ENCODE measurements around the gene HOXC10. TPM values are rescaled to one million over a fixed set of nuclear protein-coding genes. Genes with fewer than 3 reads are reported as not detected.

The HOXC10 gene
- total RNA-seq, 1 experiment from 2014 or later, result 154 TPM

DNA sequence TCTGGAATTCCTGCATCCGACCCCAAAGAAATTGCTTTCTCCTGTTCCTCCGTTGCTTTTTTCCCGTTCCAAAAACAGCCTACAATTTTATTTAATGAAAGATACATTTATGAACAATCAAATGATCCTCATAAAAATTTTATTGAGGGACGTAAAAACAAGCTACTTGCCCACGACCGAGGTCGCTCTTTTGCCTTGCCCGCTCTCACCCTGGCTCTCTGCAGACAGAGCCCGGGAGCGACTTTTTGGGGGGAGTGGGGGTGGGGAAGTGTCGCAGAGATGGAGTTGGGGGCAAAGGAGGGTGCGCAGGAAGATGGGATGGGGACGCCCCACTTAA is 13.9 kb downstream of the HOXC10 start:
- intact Hi-C loops (cut with micrococcal nuclease; ENCODE audit: unreplicated experiment), result loop anchor here (10.0 kb wide), 1 partner anchor 614 kb away; the partner anchor contains the start of gene SP1
- Histone ChIP-seq H3K4me3 (ENCODE audit: low read depth in 2 of 2, low read length in 2 of 2) (peak overlapping the region; percentile 66 to 67), H3K36me3 (ENCODE audit: control insufficient read depth, insufficient read depth, low read length) (peaks cover 3% of the 10 kb centered on the region), H3K27me3 (ENCODE audit: control insufficient read depth, insufficient read depth, low read length) (no peaks in the 10 kb centered on the region), H3K9me3 (ENCODE audit: control insufficient read depth, insufficient read depth, low read depth, low read length) (no peaks in the 10 kb centered on the region), H3K4me1 (ENCODE audit: control insufficient read depth, insufficient read depth, low read length) (peaks cover 14% of the 10 kb centered on the region), H3K27ac (ENCODE audit: low read length) (peak overlapping the region; percentile 99)
- no peak for DNase-seq (ENCODE audit: low read depth, low spot score)
- CTCF ChIA-PET, result interaction anchor here (0.6 to 1.7 kb wide), 2 partner anchors 11 to 14 kb away, joined by 6 to 9 read pairs; partner anchors contain the start of gene HOXC10
- in situ Hi-C loops (cut with HindIII; ENCODE audit: low pct_unique_long_range_greater_than_20kb, low sequenced_read_pairs), result no loop called here
- BruUV-seq (replicated peaks), result no TSS peak
- no peak for ATAC-seq
- POLR2A ChIA-PET, result interaction anchor here (0.7 to 1.2 kb wide), 2 partner anchors 11 to 13 kb away, joined by 3 to 9 read pairs; no protein-coding TSS in a partner anchor
- TF ChIP-seq POLR2AphosphoS5 (IDR thresholded peaks at IDR 0.05; ENCODE audit: low read depth, low read length) (no peak), TCF7L2 (IDR thresholded peaks at IDR 0.05; ENCODE audit: low read depth, low read length) (peak; percentile 63; the same call in 1 of the 2 replicates), SIN3A (IDR thresholded peaks at IDR 0.05; ENCODE audit: borderline replicate concordance, insufficient read depth, low read depth, low read length) (no peak)
- TF ChIP-seq, protein P1, sequence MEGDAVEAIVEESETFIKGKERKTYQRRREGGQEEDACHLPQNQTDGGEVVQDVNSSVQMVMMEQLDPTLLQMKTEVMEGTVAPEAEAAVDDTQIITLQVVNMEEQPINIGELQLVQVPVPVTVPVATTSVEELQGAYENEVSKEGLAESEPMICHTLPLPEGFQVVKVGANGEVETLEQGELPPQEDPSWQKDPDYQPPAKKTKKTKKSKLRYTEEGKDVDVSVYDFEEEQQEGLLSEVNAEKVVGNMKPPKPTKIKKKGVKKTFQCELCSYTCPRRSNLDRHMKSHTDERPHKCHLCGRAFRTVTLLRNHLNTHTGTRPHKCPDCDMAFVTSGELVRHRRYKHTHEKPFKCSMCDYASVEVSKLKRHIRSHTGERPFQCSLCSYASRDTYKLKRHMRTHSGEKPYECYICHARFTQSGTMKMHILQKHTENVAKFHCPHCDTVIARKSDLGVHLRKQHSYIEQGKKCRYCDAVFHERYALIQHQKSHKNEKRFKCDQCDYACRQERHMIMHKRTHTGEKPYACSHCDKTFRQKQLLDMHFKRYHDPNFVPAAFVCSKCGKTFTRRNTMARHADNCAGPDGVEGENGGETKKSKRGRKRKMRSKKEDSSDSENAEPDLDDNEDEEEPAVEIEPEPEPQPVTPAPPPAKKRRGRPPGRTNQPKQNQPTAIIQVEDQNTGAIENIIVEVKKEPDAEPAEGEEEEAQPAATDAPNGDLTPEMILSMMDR (IDR thresholded peaks at IDR 0.05), result no peak
- TF ChIP-seq, protein P2, sequence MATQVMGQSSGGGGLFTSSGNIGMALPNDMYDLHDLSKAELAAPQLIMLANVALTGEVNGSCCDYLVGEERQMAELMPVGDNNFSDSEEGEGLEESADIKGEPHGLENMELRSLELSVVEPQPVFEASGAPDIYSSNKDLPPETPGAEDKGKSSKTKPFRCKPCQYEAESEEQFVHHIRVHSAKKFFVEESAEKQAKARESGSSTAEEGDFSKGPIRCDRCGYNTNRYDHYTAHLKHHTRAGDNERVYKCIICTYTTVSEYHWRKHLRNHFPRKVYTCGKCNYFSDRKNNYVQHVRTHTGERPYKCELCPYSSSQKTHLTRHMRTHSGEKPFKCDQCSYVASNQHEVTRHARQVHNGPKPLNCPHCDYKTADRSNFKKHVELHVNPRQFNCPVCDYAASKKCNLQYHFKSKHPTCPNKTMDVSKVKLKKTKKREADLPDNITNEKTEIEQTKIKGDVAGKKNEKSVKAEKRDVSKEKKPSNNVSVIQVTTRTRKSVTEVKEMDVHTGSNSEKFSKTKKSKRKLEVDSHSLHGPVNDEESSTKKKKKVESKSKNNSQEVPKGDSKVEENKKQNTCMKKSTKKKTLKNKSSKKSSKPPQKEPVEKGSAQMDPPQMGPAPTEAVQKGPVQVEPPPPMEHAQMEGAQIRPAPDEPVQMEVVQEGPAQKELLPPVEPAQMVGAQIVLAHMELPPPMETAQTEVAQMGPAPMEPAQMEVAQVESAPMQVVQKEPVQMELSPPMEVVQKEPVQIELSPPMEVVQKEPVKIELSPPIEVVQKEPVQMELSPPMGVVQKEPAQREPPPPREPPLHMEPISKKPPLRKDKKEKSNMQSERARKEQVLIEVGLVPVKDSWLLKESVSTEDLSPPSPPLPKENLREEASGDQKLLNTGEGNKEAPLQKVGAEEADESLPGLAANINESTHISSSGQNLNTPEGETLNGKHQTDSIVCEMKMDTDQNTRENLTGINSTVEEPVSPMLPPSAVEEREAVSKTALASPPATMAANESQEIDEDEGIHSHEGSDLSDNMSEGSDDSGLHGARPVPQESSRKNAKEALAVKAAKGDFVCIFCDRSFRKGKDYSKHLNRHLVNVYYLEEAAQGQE (IDR thresholded peaks at IDR 0.05; ENCODE audit: insufficient read depth in 1 of 2, low read depth in 2 of 2, low read length in 1 of 2), result no peak

DNA sequence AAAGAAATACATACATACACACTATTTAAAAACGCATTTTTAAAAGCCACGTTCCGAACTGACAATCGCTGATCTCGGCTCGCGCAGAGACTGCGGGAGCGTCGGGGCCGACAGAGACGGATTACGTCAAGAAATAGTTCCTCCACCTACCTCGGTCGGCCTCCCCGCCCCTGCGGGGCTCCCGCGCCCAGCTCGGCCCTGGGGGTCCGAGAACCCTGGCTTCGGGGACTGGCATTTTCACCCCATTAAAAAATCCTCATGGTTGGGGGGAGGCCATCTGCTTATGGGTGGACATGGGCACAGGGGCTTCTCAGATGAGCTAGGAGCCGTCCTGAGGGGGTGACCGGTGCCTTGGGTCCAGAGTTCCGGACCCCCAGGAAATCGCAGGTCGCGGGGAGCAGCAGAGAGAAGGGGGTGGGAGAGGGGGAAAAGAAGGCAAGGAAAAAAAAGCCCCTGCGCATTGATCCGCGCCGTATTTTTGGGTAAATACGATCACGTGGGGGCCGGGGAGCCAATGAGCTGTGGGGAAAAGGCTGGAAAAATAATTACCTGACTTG is 14.7 kb downstream of the HOXC10 start:
- DNase-seq (ENCODE audit: low read depth, low spot score) (no peak), ATAC-seq (no peak)
- peaks cover 3% of the 10 kb centered on the region for H3K36me3 ChIP-seq (ENCODE audit: control insufficient read depth, insufficient read depth, low read length)
- in situ Hi-C loops (cut with HindIII; ENCODE audit: low pct_unique_long_range_greater_than_20kb, low sequenced_read_pairs), result no loop called here
- ChIA-PET CTCF (interaction anchor here (0.5 to 1.2 kb wide), 5 partner anchors 12 to 294 kb away, joined by 3 to 14 read pairs (median 3); partner anchors contain the start of gene HOXC10), POLR2A (interaction anchor here (0.5 to 1.6 kb wide), 4 partner anchors 9 to 266 kb away, joined by 4 to 7 read pairs (median 4); partner anchors contain the start of gene HOXC10)
- H3K27ac ChIP-seq (ENCODE audit: low read length), result peak overlapping the region; percentile 99
- H3K4me1 ChIP-seq (ENCODE audit: control insufficient read depth, insufficient read depth, low read length), result peaks cover 21% of the 10 kb centered on the region
- no TSS peak for BruUV-seq (replicated peaks)
- TF ChIP-seq POLR2AphosphoS5 (IDR thresholded peaks at IDR 0.05; ENCODE audit: low read depth, low read length) (0 out of 2 replicates have a peak, but pooled peaks have one; percentile 63), TCF7L2 (IDR thresholded peaks at IDR 0.05; ENCODE audit: low read depth, low read length) (0 out of 2 replicates have a peak, but pooled peaks have one; percentile 24), SIN3A (IDR thresholded peaks at IDR 0.05; ENCODE audit: borderline replicate concordance, insufficient read depth, low read depth, low read length) (no peak)
- peak overlapping the region; percentile 66 to 67 for H3K4me3 ChIP-seq (ENCODE audit: low read depth in 2 of 2, low read length in 2 of 2)
- no peaks in the 10 kb centered on the region for H3K9me3 ChIP-seq (ENCODE audit: control insufficient read depth, insufficient read depth, low read depth, low read length)
- no peaks in the 10 kb centered on the region for H3K27me3 ChIP-seq (ENCODE audit: control insufficient read depth, insufficient read depth, low read length)
- intact Hi-C loops (cut with micrococcal nuclease; ENCODE audit: unreplicated experiment), result loop anchor here (10.0 kb wide), 1 partner anchor 615 kb away; the partner anchor contains the start of gene SP1

Measured in Panc1 (cell line).